ENCODE data around the gene GBA3. TPM values are rescaled to one million over a fixed set of nuclear protein-coding genes. Genes with fewer than 3 reads are reported as not detected.

GBA3 gene
- total RNA-seq, 1 experiment from 2014 or later: not detected

- no peak for ATAC-seq
Observed at GRCh38 chr4:22857411-22857810, 164.7 kb downstream of the GBA3 start.

GRCh38 chr4:22859318-22859717, 166.6 kb downstream of the GBA3 start:
- TF ChIP-seq, protein P1, sequence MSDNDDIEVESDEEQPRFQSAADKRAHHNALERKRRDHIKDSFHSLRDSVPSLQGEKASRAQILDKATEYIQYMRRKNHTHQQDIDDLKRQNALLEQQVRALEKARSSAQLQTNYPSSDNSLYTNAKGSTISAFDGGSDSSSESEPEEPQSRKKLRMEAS (IDR thresholded peaks at IDR 0.05): no peak
- TF ChIP-seq SP1 (IDR thresholded peaks at IDR 0.05; ENCODE audit: low read depth): no peak
- TF ChIP-seq RAD21 (IDR thresholded peaks at IDR 0.05; ENCODE audit: low read depth): no peak
- no peak for TF ChIP-seq POLR2AphosphoS5 (IDR thresholded peaks at IDR 0.05; ENCODE audit: low read depth, low read length)
- TF ChIP-seq, protein P2, sequence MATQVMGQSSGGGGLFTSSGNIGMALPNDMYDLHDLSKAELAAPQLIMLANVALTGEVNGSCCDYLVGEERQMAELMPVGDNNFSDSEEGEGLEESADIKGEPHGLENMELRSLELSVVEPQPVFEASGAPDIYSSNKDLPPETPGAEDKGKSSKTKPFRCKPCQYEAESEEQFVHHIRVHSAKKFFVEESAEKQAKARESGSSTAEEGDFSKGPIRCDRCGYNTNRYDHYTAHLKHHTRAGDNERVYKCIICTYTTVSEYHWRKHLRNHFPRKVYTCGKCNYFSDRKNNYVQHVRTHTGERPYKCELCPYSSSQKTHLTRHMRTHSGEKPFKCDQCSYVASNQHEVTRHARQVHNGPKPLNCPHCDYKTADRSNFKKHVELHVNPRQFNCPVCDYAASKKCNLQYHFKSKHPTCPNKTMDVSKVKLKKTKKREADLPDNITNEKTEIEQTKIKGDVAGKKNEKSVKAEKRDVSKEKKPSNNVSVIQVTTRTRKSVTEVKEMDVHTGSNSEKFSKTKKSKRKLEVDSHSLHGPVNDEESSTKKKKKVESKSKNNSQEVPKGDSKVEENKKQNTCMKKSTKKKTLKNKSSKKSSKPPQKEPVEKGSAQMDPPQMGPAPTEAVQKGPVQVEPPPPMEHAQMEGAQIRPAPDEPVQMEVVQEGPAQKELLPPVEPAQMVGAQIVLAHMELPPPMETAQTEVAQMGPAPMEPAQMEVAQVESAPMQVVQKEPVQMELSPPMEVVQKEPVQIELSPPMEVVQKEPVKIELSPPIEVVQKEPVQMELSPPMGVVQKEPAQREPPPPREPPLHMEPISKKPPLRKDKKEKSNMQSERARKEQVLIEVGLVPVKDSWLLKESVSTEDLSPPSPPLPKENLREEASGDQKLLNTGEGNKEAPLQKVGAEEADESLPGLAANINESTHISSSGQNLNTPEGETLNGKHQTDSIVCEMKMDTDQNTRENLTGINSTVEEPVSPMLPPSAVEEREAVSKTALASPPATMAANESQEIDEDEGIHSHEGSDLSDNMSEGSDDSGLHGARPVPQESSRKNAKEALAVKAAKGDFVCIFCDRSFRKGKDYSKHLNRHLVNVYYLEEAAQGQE (IDR thresholded peaks at IDR 0.05; ENCODE audit: low read depth): no peak
- no peak for TF ChIP-seq JUND (IDR thresholded peaks at IDR 0.05)
- no peak for TF ChIP-seq ATF3 (IDR thresholded peaks at IDR 0.05)
- no peak for TF ChIP-seq CEBPB (IDR thresholded peaks at IDR 0.05; ENCODE audit: low read depth)
- no peak for TF ChIP-seq POLR2A (IDR thresholded peaks at IDR 0.05; ENCODE audit: borderline replicate concordance, extremely low read depth, insufficient read depth, insufficient read length)
- no peak for TF ChIP-seq FOSL1 (IDR thresholded peaks at IDR 0.05; ENCODE audit: low read depth)
- TF ChIP-seq ZNF274 (IDR thresholded peaks at IDR 0.05; ENCODE audit: low read depth, low read length): no peak
- CTCF ChIA-PET: no interaction called here
- POLR2A ChIA-PET: no interaction called here
- H3K36me3 ChIP-seq (ENCODE audit: control insufficient read depth in 1 of 2, insufficient read depth in 2 of 2, low read length in 2 of 2): no peaks in the 10 kb centered on the region
- no peaks in the 10 kb centered on the region for H3K9me2 ChIP-seq (ENCODE audit: insufficient read depth)
- ATAC-seq (no peak), DNase-seq (ENCODE audit: low read depth, low spot score) (no peak)
- H3K27ac ChIP-seq (ENCODE audit: low read depth, low read length): no peak overlapping the region
- no peak overlapping the region for H3K4me2 ChIP-seq (ENCODE audit: low read length)
- BruUV-seq (replicated peaks): no TSS peak
- no peaks in the 10 kb centered on the region; a peak in 1 of 4 replicates for H3K9me3 ChIP-seq (ENCODE audit: control insufficient read depth in 1 of 2, insufficient read depth in 1 of 2, low read depth in 1 of 2, low read length in 2 of 2)
- no peaks in the 10 kb centered on the region for H4K20me1 ChIP-seq (ENCODE audit: insufficient read depth)
- no peaks in the 10 kb centered on the region for H3K4me1 ChIP-seq (ENCODE audit: control insufficient read depth in 1 of 2, insufficient read depth in 2 of 2, low read length in 2 of 2)
- no peak overlapping the region for H2AFZ ChIP-seq (ENCODE audit: low read depth, low read length, poor library complexity, severe bottlenecking)
- no peaks in the 10 kb centered on the region for H3K27me3 ChIP-seq (ENCODE audit: insufficient read depth, low read length)
- H3K79me2 ChIP-seq (ENCODE audit: insufficient read depth, low read length): no peaks in the 10 kb centered on the region
- no peak overlapping the region for H3K9ac ChIP-seq (ENCODE audit: low read length)
- RAD21 ChIA-PET (ENCODE audit: low non-redundant PET in 1 of 2, low total read pairs in 2 of 2, uncharacterized antibody in 2 of 2, unreplicated experiment in 2 of 2): no interaction called here
- intact Hi-C loops (cut with micrococcal nuclease): no loop called here
- no peak overlapping the region for H3K4me3 ChIP-seq (replicated peaks in 1 of 2; ENCODE audit: low read depth in 1 of 2, low read length in 2 of 2)

More at GRCh38 chr4:22857411-22857810, 164.7 kb downstream of the GBA3 start:
- POLR2A ChIA-PET: no interaction called here
- H3K4me1 ChIP-seq (ENCODE audit: control insufficient read depth in 1 of 2, insufficient read depth in 2 of 2, low read length in 2 of 2): no peaks in the 10 kb centered on the region
- intact Hi-C loops (cut with micrococcal nuclease): no loop called here
- RAD21 ChIA-PET (ENCODE audit: low non-redundant PET in 1 of 2, low total read pairs in 2 of 2, uncharacterized antibody in 2 of 2, unreplicated experiment in 2 of 2): no interaction called here
- no peak overlapping the region for H3K9ac ChIP-seq (ENCODE audit: low read length)
- no peak overlapping the region for H3K4me3 ChIP-seq (replicated peaks in 1 of 2; ENCODE audit: low read depth in 1 of 2, low read length in 2 of 2)
- H3K4me2 ChIP-seq (ENCODE audit: low read length): no peak overlapping the region
- no peaks in the 10 kb centered on the region for H3K36me3 ChIP-seq (ENCODE audit: control insufficient read depth in 1 of 2, insufficient read depth in 2 of 2, low read length in 2 of 2)
- CTCF ChIA-PET: no interaction called here
- H3K79me2 ChIP-seq (ENCODE audit: insufficient read depth, low read length): no peaks in the 10 kb centered on the region
- BruUV-seq (replicated peaks): no TSS peak
- TF ChIP-seq, protein P3, sequence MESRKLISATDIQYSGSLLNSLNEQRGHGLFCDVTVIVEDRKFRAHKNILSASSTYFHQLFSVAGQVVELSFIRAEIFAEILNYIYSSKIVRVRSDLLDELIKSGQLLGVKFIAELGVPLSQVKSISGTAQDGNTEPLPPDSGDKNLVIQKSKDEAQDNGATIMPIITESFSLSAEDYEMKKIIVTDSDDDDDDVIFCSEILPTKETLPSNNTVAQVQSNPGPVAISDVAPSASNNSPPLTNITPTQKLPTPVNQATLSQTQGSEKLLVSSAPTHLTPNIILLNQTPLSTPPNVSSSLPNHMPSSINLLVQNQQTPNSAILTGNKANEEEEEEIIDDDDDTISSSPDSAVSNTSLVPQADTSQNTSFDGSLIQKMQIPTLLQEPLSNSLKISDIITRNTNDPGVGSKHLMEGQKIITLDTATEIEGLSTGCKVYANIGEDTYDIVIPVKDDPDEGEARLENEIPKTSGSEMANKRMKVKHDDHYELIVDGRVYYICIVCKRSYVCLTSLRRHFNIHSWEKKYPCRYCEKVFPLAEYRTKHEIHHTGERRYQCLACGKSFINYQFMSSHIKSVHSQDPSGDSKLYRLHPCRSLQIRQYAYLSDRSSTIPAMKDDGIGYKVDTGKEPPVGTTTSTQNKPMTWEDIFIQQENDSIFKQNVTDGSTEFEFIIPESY (IDR thresholded peaks at IDR 0.05; ENCODE audit: extremely low read depth, insufficient replicate concordance, low read length): no peak
- H3K27ac ChIP-seq (ENCODE audit: low read depth, low read length): no peak overlapping the region
- no peaks in the 10 kb centered on the region for H3K27me3 ChIP-seq (ENCODE audit: insufficient read depth, low read length)
- H3K9me3 ChIP-seq (ENCODE audit: control insufficient read depth in 1 of 2, insufficient read depth in 1 of 2, low read depth in 1 of 2, low read length in 2 of 2): no peaks in the 10 kb centered on the region
- H4K20me1 ChIP-seq (ENCODE audit: insufficient read depth): no peaks in the 10 kb centered on the region
- H3K9me2 ChIP-seq (ENCODE audit: insufficient read depth): no peaks in the 10 kb centered on the region
- no peak for DNase-seq (ENCODE audit: low read depth, low spot score)
- no peak overlapping the region for H2AFZ ChIP-seq (ENCODE audit: low read depth, low read length, poor library complexity, severe bottlenecking)
